GM19463 (cell line): ENCODE results near the gene SDR42E1.

Experiments used
- ATAC-seq: cut with Tn5 transposase; IDR thresholded peaks from one replicate; pipeline ENCODE4 v1.9.1; 2021; ENCODE audit warnings: mild to moderate bottlenecking, moderate library complexity; ENCODE audit not compliant: unreplicated experiment

SDR42E1 gene, protein sequence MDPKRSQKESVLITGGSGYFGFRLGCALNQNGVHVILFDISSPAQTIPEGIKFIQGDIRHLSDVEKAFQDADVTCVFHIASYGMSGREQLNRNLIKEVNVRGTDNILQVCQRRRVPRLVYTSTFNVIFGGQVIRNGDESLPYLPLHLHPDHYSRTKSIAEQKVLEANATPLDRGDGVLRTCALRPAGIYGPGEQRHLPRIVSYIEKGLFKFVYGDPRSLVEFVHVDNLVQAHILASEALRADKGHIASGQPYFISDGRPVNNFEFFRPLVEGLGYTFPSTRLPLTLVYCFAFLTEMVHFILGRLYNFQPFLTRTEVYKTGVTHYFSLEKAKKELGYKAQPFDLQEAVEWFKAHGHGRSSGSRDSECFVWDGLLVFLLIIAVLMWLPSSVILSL

DNA sequence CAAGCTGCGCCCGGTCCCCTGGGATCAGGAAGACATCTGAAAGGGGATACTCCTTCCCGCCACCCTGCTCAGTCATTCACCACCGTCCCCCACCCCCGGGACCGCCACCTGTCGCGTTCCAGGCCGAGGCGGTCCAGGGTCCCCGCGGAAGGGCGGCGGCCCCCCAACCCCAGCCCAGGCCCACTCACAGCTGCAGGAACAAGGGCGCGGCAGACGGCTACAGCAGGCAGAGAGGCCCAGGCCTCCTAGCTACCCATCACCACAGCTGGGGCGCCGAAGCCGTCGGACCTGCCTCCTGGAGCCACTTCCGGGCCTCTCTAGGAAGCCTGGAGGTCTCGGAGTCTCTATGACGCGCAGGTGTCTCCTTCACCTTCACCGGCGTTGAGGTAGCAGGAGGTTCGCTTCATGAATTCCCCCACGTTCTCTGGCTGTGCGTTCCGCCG lies at the start of gene SDR42E1:
SDR42E1 (minus strand) TSS at position 272 of the 443 bp plus-strand sequence. CDS start 10,612 bp downstream, outside the sequence.
- ATAC-seq, result peak; percentile 98

DNA sequence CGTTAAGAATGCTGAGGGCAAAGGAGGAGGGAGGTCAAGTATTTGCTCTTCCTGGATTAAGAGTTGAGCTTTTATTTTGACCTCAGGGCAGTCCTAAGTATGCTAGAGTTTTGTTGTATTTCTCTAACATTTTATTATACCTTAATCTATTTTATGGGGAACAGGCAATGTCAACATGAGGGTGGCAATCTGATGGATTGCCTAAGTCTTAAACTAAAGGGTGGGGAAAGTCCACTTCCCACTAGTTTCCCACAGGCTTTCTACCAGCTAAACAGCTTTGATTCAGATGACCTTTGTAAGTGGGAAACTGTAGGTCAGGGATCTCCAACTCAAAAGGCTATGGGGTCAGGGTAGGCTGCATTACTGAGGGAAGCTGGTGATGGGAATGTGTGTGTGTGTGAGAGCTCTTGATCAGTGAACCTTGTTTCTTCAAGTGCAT lies 48.7 kb upstream of the SDR42E1 start:
- no peak for ATAC-seq

DNA sequence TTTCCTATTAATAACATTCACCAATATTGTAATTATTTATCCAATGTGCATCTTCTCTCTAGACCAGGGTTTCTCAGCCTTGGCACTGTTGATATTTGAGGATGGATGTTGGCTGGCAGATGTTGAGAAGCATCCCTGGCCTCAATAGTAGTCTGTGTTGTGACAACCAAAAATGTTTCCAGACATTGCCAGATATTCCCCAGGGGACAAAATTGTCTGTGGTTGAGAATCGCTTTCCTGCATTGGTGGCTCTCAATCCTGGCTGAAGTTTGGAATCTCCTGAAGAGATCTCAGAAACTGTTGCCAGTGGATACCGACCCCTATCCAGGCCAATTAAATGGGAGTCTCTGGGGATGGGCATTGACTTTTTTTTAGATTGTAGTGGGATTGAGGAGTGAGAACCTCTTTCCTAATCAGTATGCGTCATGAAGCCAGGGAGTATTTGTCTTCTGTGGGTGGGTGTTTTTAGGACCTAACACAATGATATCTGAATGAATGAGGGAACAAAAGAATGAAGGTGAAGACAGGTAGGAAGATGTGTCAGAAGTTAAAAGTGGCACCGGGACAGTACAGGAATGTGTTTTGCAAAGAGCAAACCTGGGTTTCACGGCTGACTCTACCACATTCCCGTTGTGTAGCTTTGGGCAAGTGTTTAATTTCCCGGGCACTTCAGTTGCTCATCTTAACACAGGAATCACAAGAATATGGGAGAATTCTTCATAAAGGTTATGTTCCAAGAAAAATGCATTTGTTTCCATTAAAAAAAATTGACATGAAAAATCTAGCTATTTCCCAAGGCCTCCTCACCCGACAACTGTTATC lies 48.1 kb upstream of the SDR42E1 start:
- no peak for ATAC-seq

DNA sequence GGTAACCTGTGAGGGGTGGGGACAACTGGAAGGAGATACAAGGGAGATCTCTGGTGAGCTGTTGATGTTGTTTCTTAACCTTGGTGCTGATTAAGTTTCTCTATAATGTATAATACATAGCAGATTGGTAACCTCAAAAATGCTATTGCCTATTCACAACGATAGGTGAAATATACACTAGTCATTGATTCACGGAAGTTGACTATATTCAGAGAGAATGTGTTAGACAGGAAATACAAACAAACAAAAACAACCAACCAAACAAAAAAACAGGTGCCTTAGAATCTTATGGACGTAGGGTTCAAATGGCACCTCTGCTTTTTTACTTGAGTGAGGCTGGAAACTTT lies 45.3 kb upstream of the SDR42E1 start:
- no peak for ATAC-seq

DNA sequence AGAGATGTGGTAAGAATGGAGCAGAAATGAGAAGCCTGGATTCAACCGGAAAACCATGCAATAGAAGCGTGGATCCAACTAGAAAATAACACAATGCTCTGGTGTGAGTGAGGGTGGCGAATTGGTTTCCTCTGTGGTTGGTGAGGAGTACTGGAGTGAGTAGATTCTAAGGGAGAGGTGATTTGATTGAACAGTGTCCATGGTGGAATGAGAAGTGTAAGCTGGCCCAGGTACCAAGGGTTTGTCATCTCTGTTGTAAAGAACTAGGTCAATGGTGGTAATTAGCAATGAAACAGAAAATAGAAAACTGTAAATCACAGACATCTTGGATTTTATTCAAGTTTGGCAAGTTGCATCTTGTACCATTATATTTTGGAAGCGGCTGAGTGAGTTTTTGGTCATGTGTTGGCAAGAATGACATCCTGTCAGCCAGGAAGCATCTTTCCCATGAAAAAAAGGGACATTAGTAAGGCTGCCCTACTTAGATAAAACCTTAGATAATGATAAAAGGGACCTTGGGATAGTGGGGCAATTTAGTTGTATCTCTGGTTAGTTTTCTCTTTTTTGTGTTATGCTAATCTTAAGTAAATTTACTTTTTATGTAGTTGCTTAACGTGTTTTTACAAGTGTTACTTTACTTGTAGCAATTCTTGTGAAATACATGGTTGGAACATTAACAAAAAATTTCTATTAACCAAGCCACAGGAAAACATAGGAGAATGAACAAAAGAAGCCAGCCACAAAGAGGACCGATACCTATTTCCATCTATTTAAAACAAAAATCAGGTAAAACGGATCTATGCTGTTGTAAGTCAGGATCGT lies 44.7 kb upstream of the SDR42E1 start:
- no peak for ATAC-seq

DNA sequence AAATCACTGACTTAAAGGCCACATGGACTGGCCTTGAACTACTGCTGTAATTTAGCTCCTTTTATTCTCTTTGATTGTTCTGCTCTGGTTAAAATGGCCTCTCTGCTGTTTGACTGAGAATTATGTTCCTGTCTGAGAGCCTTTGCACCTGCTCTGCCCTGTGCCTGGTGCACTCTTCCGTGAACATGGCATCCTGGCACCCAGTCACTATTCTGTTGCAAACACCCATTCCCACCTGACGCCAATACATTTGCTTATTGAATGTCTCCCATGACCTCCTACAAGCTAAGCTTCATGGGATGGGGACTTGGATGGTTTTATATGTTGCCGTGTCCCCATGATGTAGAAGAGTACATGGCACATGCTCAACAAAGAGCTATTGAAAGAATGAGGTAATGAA lies 43.8 kb upstream of the SDR42E1 start:
- ATAC-seq, result no peak

DNA sequence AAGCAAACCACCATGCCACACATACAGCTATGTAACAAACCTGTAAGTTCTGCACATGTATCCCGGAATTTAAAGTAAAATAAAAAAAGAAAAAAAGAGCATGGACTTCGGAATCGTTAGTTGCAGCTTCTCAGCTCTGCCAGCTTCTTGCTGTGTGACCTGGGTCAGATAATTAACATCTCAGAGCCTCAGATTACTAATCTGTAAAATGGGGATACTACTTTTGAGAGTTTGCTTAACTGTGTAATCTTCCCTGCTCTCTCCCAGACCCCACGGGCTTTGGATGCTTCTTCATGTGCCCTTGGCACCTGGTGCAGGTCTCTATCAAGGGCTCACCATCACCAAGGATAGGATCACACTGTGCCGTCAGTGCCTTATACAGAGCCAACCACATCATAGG lies 40.4 kb upstream of the SDR42E1 start:
- no peak for ATAC-seq

DNA sequence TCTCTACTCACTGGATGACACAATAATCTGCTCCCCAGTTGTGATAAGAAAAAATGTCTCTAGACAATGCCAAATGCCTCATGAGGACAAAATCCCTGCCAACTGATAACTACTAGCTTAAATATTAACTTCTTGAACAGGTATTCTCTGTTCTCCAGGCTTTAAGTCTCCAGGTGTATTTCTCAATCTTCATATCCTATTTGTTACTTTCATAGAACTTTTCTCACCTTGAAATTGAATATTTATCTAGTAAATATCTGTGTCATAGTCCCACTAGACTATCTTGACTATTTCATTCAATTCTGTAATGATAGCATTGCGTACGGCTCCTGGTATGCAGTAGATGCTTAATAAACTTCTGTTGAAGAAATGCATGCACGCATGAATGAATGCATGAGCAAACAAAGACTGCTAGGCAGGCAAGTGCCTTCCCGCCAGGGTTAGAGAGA lies 39.7 kb upstream of the SDR42E1 start:
- no peak for ATAC-seq

DNA sequence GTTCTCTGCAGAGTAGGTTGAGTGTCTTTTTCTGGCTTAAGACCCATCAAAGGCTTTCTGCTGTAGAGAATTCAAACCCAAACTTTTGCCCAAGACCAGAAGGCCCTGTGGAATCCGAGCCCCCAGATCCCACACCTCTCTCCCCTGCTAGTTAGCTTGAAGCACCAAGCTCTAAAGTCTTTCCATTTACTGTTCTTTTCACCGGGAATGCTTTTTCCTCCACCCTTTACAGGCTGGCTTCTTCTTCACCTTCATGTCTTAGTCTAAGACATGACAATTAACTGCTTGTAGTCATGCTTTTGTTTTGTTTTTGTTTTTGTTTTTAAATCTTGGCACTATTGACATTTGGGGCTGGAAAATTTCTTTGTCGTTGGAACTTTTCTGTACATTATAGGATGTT lies 39.2 kb upstream of the SDR42E1 start:
- ATAC-seq, result no peak

DNA sequence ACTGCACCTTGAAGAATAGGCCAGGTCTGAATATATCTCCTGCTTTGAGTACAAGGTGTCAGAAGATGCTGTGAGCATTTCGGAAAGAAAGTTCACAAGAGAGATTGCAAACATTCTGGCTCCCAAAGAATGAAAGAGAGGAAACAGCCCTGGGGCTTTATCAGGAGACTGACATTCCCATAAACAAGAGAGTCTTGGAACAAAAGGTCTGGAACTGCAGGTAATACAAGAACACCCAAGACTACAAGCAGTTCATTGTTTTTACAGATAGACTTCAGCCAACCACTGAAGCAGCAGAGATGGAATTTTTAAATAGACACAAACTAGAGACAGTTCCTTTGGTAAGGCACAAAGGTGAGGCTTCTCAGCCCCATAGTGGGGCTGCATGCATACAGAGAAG lies 38.2 kb upstream of the SDR42E1 start:
- ATAC-seq, result no peak

DNA sequence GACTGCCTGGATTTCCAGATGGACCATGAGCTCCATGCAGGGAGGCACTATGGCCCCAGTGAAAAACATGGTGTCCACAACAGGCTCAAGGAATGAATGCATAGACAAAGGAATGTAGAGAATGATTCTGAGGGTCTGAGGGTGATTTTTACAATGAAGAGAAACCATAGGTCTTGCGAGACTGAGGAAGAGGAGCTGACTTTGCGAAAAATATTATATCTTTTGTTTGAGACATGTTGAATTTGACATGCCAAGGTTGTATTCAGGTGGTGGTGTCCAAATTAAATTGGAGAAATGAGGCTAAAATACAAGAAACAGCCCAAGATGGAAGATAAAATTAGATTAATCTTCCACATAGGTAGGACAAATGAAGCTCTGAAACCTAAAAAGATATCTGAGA lies 36.5 kb upstream of the SDR42E1 start:
- ATAC-seq, result no peak

DNA sequence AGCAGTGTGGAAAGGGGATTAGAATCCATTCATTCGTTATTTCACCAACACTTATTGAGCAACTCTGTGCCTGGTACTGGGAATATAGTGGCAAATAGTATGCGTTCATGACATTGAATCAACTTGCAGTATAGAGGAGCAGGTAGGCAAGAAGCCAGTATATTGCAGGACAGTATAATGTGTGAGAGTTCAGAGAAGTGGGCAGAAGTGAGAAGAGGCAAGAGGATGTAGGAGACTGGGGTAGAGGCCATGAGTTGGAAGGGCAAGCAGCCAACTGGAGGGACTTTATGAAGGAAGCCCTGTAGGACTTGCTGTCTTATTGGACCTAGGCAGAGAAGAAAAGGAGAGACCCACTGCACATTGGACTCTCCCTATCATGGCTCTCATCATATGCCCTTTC lies 36.1 kb upstream of the SDR42E1 start:
- ATAC-seq, result no peak

DNA sequence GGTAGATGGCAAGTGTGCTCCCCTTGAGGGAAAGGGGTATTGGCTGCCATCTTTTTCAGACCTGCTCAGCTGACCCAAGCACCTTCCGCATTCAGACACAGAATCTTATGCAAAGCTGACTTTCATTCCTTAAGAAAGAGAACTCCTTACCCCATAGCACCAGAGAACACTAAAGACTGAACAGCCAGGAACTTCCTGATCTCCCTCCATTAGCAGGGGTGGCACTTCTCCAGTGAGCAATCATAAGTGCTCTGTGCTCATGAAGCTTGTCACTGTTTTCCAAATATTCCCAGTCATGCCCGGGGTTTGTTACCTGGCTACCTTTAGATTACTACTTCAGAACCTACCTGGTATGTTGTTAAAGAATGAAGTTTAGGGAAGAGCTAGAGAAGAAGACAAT lies 35.7 kb upstream of the SDR42E1 start:
- no peak for ATAC-seq

DNA sequence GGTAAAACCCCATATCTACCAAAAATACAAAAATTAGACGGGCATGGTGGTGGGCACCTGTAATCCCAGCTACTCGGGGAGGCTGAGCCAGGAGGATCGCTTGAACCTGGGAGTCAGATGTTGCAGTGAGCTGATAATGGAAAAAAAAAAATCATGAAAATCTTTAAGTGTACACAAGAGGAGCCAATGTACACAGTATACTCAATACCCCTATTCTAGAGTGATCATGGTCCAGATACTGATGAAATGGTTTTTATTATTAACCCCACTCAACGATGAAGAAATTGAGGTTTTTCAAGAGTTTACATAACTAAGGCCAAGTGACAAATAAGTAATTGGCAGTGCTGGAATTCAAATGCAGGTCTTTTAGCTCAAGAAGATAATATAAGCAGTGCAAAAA lies 35.3 kb upstream of the SDR42E1 start:
- no peak for ATAC-seq

DNA sequence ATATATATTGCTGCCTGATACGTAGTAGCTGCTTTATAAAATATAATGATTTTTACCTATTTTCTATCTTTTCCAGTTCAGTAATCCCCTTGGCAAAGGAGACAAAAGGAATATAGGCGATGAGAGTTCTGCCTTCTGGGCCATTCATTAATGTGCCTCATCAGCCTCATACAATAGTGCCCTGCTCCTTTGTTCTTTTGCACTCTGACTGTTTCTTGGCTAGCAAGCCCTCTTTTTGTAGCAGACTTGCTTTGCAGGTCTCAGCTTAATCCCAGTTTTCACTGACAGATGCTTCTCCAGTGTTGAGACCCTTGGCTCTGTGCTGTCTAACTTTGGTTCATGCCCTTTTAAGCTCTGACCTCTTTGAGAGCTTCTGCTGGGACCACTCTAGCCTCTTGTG lies 34.2 kb upstream of the SDR42E1 start:
- ATAC-seq, result no peak

DNA sequence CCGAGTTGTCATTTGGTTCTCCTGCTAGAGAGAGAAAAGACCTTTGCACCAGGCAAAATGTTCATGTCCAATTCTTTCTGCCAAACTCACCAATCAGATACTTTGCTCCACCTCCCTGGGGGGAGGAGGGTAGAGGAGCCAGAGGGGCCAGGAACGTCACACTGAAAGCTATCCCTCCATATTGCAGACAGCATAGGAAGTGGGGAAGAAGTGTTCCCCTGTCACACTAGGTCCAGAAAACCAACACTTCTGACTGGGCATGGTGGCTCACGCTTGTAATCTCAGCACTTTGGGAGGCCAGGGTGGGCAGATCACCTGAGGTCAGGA lies 33.3 kb upstream of the SDR42E1 start:
- ATAC-seq, result no peak

DNA sequence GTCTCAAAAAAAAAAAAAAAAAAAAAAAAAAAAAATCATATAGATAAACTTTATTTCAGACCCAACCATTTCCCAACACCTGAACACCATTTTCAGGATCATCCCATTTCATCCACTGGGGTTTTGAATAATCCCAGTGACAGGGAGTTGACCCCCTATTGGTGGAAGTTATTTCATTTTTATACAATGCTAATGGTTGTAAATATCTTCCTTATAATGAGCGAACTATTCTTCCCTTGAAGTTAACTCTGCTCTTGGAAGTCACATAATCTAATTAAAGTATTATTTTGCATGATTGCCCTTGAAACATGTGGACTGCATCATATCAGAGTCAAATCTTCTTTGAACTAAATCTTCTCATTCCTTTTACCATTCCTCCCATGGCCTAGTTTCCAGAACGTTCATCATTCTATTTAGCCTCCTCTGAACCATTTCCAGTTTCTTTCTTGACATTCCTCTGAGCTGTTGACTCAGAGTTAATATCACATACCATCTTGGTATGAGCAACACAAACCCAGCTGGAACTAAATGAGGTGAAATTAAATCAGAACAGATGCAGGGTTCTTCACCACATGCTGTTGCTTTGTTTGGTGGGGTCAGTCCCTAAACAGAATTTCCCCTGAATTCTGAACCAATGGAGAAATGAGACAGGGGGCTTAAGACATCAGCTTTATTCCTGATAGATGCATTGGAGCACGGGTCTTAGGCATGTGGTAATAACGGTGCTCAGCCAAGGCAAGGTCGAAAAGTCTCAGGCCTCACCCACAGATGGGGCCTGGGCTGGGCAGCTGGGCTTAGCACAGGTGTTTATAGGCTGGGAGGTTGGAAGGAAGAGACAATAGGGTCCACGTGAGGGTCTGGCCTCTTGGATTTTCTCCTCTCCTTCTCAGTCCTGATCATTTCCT lies 32.7 kb upstream of the SDR42E1 start:
- no peak for ATAC-seq

DNA sequence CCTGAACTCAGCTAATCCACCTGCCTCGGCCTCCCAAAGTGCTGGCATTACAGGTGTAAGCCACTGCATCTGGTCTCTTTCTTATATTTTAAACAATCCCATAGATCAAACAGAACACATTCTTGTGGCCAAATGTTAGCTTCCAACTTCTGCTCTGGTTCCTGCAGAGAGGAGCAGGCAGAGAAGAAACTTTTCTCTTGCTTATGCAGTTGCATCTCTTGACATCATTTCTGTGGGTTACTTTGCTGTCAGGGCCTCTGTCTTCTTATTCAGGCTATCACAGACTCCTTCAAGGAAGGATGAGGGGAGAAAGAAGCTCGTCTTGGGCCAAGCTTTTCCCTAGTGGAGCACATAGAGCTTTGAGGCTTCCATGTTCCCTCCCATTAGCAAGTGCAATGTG lies 31.6 kb upstream of the SDR42E1 start:
- no peak for ATAC-seq

DNA sequence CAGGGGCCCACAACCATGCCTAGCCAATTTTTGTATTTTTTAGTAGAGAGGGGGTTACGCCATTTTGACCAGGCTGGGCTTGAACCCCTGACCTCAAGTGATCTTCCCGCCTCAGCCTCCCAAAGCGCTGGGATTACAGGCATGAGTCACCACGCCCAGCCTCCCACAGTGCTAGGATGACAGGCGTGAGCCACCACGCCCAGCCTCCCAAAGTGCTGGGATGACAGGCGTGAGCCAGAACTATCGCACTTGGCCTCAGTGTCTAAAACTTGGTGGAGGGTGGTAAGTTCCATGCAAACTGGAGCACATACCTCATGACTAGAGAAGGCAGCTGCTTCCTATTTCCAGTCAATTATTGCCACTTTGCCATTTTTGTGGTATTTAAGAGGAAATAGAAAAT lies 30.9 kb upstream of the SDR42E1 start:
- no peak for ATAC-seq

DNA sequence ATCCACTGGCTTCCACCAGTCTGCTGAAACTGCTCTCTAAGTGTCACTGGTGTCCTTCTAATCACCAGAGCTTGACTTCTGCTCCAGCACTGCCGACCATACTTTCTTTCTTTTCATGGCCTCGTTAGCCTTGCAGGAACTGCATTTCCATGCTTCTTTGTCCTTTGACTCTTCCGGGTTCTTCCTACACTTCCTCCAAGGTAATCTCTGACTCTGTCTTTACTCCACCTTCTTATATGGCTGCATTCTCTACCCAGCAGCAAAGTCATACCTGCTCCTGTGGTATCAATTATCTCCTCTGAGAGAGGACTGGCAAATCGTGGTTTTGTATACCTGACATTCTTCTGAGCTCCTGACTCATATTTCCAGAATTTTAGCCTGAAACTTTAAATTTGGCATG lies 30.3 kb upstream of the SDR42E1 start:
- no peak for ATAC-seq
